Lower leg skin (tissue), 3 donors: ENCODE results near the gene PRR5.

Experiments used
- POLR2A ChIP-seq, 2 donors: fragments of 450-650 bp; IDR thresholded peaks; one replicate each; pipeline ENCODE4 v1.6.1; 2016 to 2017; ENCODE audit warnings: antibody characterized with exemption in 2 of 2, mild to moderate bottlenecking in 1 of 2, moderate library complexity in 1 of 2
- TF ChIP-seq, protein P1 (sequence below), 3 donors: fragments of 450-650 bp; IDR thresholded peaks; one replicate each; pipeline ENCODE4 v1.5.1; 2016; ENCODE audit warnings: antibody characterized with exemption in 3 of 3, mild to moderate bottlenecking in 3 of 3, moderate library complexity in 2 of 3

DNA sequence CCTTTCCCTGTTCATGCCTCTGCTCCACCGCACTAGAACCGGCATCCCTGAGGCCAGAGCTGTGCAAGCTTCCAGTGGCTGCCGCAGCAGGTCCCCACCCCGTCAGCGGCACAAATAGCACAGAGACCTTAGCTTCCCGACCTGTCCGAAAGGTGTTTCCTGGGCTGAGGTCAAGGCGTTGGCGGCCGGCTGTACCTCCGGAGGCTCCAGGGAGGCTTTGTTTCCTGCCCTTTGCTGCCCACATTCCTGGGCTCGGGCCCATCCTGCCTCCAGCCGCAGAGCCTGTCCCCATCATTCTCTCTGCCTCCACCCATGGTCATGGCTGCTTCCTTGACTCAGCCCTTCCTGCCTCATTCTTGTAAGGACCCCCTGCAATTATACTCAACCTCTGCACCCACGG, 81.6 kb downstream of the PRR5 start:
- TF ChIP-seq, protein P1, sequence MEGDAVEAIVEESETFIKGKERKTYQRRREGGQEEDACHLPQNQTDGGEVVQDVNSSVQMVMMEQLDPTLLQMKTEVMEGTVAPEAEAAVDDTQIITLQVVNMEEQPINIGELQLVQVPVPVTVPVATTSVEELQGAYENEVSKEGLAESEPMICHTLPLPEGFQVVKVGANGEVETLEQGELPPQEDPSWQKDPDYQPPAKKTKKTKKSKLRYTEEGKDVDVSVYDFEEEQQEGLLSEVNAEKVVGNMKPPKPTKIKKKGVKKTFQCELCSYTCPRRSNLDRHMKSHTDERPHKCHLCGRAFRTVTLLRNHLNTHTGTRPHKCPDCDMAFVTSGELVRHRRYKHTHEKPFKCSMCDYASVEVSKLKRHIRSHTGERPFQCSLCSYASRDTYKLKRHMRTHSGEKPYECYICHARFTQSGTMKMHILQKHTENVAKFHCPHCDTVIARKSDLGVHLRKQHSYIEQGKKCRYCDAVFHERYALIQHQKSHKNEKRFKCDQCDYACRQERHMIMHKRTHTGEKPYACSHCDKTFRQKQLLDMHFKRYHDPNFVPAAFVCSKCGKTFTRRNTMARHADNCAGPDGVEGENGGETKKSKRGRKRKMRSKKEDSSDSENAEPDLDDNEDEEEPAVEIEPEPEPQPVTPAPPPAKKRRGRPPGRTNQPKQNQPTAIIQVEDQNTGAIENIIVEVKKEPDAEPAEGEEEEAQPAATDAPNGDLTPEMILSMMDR (IDR thresholded peaks at IDR 0.05): no peak
- no peak for TF ChIP-seq POLR2A (IDR thresholded peaks at IDR 0.05)
